H9 (cell line): ENCODE measurements around the gene SQOR. TPM values are rescaled to one million over a fixed set of nuclear protein-coding genes. Genes with fewer than 3 reads are reported as not detected.

Source experiments
- DNase-seq: peaks from one replicate; pipeline ENCODE4 v3.0.0-alpha.2; 2017
- H2AFZ ChIP-seq: one replicate; pipeline ENCODE4 v1.6.1; 2013; ENCODE audit warnings: mild to moderate bottlenecking, low read length, control low read depth, moderate library complexity
- H2AK5ac ChIP-seq: 2 replicates; pipeline ENCODE4 v1.6.1; 2013; ENCODE audit warnings: low read length, control low read depth, mixed read lengths; ENCODE audit not compliant: insufficient read length
- H2BK120ac ChIP-seq: one replicate; pipeline ENCODE4 v1.6.1; 2013; ENCODE audit warnings: low read depth, mild to moderate bottlenecking, low read length, control low read depth, inconsistent platforms; ENCODE audit not compliant: poor library complexity, severe bottlenecking
- H2BK12ac ChIP-seq: 2 replicates; pipeline ENCODE4 v1.6.1; 2013; ENCODE audit warnings: low read length, control low read depth, mixed read lengths, low read depth; ENCODE audit not compliant: insufficient read length
- H2BK15ac ChIP-seq: 2 replicates; pipeline ENCODE4 v1.6.1; 2013; ENCODE audit warnings: low read depth, low read length, control low read depth
- H2BK20ac ChIP-seq: one replicate; pipeline ENCODE4 v1.6.1; 2013; ENCODE audit warnings: low read depth, mild to moderate bottlenecking, low read length, control low read depth, inconsistent platforms; ENCODE audit not compliant: poor library complexity, severe bottlenecking
- H2BK5ac ChIP-seq: 2 replicates; pipeline ENCODE4 v1.6.1; 2013; ENCODE audit warnings: low read length, control low read depth, mixed read lengths; ENCODE audit not compliant: insufficient read length
- H3K14ac ChIP-seq: 2 replicates; pipeline ENCODE4 v1.6.1; 2013; ENCODE audit warnings: low read length, control low read depth; ENCODE audit not compliant: insufficient read depth
- H3K18ac ChIP-seq: 2 replicates; pipeline ENCODE4 v1.6.1; 2013; ENCODE audit warnings: low read depth, mild to moderate bottlenecking, mixed read lengths, low read length, control low read depth; ENCODE audit not compliant: insufficient read length
- H3K23ac ChIP-seq: 2 replicates; pipeline ENCODE4 v1.6.1; 2013; ENCODE audit warnings: low read length, control low read depth, mixed read lengths, low read depth; ENCODE audit not compliant: insufficient read length
- H3K23me2 ChIP-seq: 2 replicates; pipeline ENCODE4 v1.6.1; 2013; ENCODE audit warnings: low read depth, mild to moderate bottlenecking, mixed read lengths, low read length, control low read depth; ENCODE audit not compliant: insufficient read length, poor library complexity, severe bottlenecking
- H3K27ac ChIP-seq: 2 replicates; pipeline ENCODE4 v1.5.1; 2013; ENCODE audit warnings: low read length, control low read depth, mixed read lengths, low read depth; ENCODE audit not compliant: insufficient read length
- H3K27me3 ChIP-seq: 2 replicates; pipeline ENCODE4 v1.6.1; 2013; ENCODE audit warnings: low read length, control low read depth, inconsistent platforms; ENCODE audit not compliant: insufficient read depth
- H3K4ac ChIP-seq: 2 replicates; pipeline ENCODE4 v1.6.1; 2013; ENCODE audit warnings: low read depth, mild to moderate bottlenecking, control low read depth, inconsistent platforms, low read length, moderate library complexity
- H3K4me1 ChIP-seq: 2 replicates; pipeline ENCODE4 v1.6.1; 2013; ENCODE audit warnings: low read length, control low read depth, inconsistent platforms; ENCODE audit not compliant: insufficient read depth
- H3K4me2 ChIP-seq: 2 replicates; pipeline ENCODE4 v1.6.1; 2013; ENCODE audit warnings: low read length, control low read depth, mixed read lengths; ENCODE audit not compliant: insufficient read length, insufficient read depth
- H3K56ac ChIP-seq: 2 replicates; pipeline ENCODE4 v1.6.1; 2013; ENCODE audit warnings: low read depth, mild to moderate bottlenecking, mixed read lengths, low read length, control low read depth; ENCODE audit not compliant: insufficient read length
- H3K79me1 ChIP-seq: 2 replicates; pipeline ENCODE4 v1.6.1; 2013; ENCODE audit warnings: low read depth, mild to moderate bottlenecking, moderate library complexity, low read length, control low read depth, inconsistent platforms; ENCODE audit not compliant: insufficient read depth, poor library complexity, severe bottlenecking
- H3K79me2 ChIP-seq: 2 replicates; pipeline ENCODE4 v1.6.1; 2013; ENCODE audit warnings: low read length, control low read depth, inconsistent platforms; ENCODE audit not compliant: insufficient read depth
- H3K9ac ChIP-seq: 2 replicates; pipeline ENCODE4 v1.6.1; 2013; ENCODE audit warnings: low read length, control low read depth, mixed read lengths; ENCODE audit not compliant: insufficient read length; ENCODE audit errors: extremely low read depth
- H3K9me3 ChIP-seq: one replicate; pipeline ENCODE4 v1.6.1; 2013; ENCODE audit warnings: low read depth, low read length, inconsistent platforms; ENCODE audit not compliant: control insufficient read depth
- H3T11ph ChIP-seq: one replicate; pipeline ENCODE4 v1.6.1; 2013; ENCODE audit warnings: mild to moderate bottlenecking, low read length, control low read depth, inconsistent platforms
- H4K20me1 ChIP-seq: one replicate; pipeline ENCODE4 v1.6.1; 2013; ENCODE audit not compliant: control insufficient read depth, insufficient read length, insufficient read depth
- H4K5ac ChIP-seq: 2 replicates; pipeline ENCODE4 v1.6.1; 2013; ENCODE audit warnings: low read depth, mild to moderate bottlenecking, mixed read lengths, low read length, control low read depth; ENCODE audit not compliant: insufficient read length
- H4K8ac ChIP-seq: replicated peaks from 2 replicates; pipeline ENCODE4 v1.6.1; 2013; ENCODE audit warnings: low read length, control low read depth, mixed read lengths, low read depth; ENCODE audit not compliant: insufficient read length
- H4K91ac ChIP-seq: 2 replicates; pipeline ENCODE4 v1.6.1; 2013; ENCODE audit warnings: low read depth, mild to moderate bottlenecking, moderate library complexity, mixed read lengths, low read length, control low read depth; ENCODE audit not compliant: insufficient read length
- H3K27ac Mint-ChIP-seq, 3 experiments: 2 replicates in 2 of 3; 3 replicates in 1 of 3; pipeline ENCODE4 v1.8.0; 2020 to 2021; ENCODE audit warnings: mixed read lengths in 3 of 3, mild to moderate bottlenecking in 1 of 3, moderate library complexity in 1 of 3
- H3K27me3 Mint-ChIP-seq: 2 replicates; pipeline ENCODE4 v1.8.0; 2021; ENCODE audit warnings: low read depth, mild to moderate bottlenecking, moderate library complexity, mixed read lengths
- H3K36me3 Mint-ChIP-seq, 3 experiments: 2 replicates in 2 of 3; 3 replicates in 1 of 3; pipeline ENCODE4 v1.8.0; 2020 to 2021; ENCODE audit warnings: low read depth in 3 of 3, mixed read lengths in 3 of 3; ENCODE audit not compliant: insufficient read depth in 1 of 3
- H3K4me1 Mint-ChIP-seq, 2 experiments: 2 replicates each; pipeline ENCODE4 v1.8.0; 2020; ENCODE audit warnings: mixed read lengths in 2 of 2
- H3K4me3 Mint-ChIP-seq, 2 experiments: 2 replicates in 1 of 2; 3 replicates in 1 of 2; pipeline ENCODE4 v1.8.0; 2020 to 2021; ENCODE audit warnings: mild to moderate bottlenecking in 2 of 2, mixed read lengths in 2 of 2, moderate library complexity in 1 of 2
- H3K9me3 Mint-ChIP-seq, 2 experiments: 2 replicates in 1 of 2; 3 replicates in 1 of 2; pipeline ENCODE4 v1.8.0; 2020; ENCODE audit warnings: mild to moderate bottlenecking in 2 of 2, mixed read lengths in 2 of 2, moderate library complexity in 1 of 2
- CTCF ChIP-seq: fragments of 200-600 bp; sonication (generic); conservative IDR thresholded peaks from 3 replicates; pipeline ENCODE4 v1.8.0; 2021; ENCODE audit warnings: antibody characterized with exemption, mild to moderate bottlenecking
- WGBS: extraction: QIAGEN DNeasy Blood & Tissue Kit; methylation state at CpG from one replicate; pipeline ENCODE4 v1.1.7; 2013; ENCODE audit warnings: missing lambda C conversion rate, low lambda C conversion rate, mixed read lengths; ENCODE audit not compliant: insufficient read length; ENCODE audit errors: extremely low coverage; 5-methylcytosine and 5-hydroxymethylcytosine counted together
- total RNA-seq: library from RNA; stranded (reverse); gene quantifications from 2 replicates; pipeline ENCODE4 v1.2.1, GENCODE V29; 2021

SQOR gene
- total RNA-seq, 1 experiment from 2014 or later: 0.17 TPM

- Histone ChIP-seq H3K56ac (no peak overlapping the region), H3K23ac (no peak overlapping the region), H4K5ac (no peak overlapping the region), H2BK120ac (no peak overlapping the region), H3K18ac (no peak overlapping the region), H2BK15ac (no peak overlapping the region), H2BK5ac (no peak overlapping the region), H3K4ac (no peak overlapping the region), H3K27me3 (peaks cover 8% of the 10 kb centered on the region; the same call in 1 of the 2 replicates), H4K8ac (no peak overlapping the region), H3K23me2 (peaks cover 11% of the 10 kb centered on the region), H3K79me1 (no peaks in the 10 kb centered on the region), H3K79me2 (no peaks in the 10 kb centered on the region), H3K4me1 (no peaks in the 10 kb centered on the region), H2BK20ac (no peak overlapping the region), H2AK5ac (no peak overlapping the region), H3K14ac (no peak overlapping the region), H2AFZ (no peak overlapping the region), H2BK12ac (no peak overlapping the region), H3K9me3 (peaks cover 6% of the 10 kb centered on the region), H3K9ac (no peak overlapping the region), H4K20me1 (no peaks in the 10 kb centered on the region), H3K4me2 (no peak overlapping the region), H3K27ac (no peak overlapping the region), H4K91ac (no peak overlapping the region), H3T11ph (no peak overlapping the region)
- H3K4me3 Mint-ChIP-seq: no peak overlapping the region; a peak in 1 of 5 replicates
- H3K9me3 Mint-ChIP-seq: peaks cover 17 to 19% of the 10 kb centered on the region in 2 experiments
- no CpG with 5 or more reads among the region's 7 CpGs for WGBS
- TF ChIP-seq CTCF: no peak
- peaks cover 0 to 5% (median 4%) of the 10 kb centered on the region in 3 experiments; a peak in 5 of 7 replicates for H3K36me3 Mint-ChIP-seq
- no peak overlapping the region for H3K27ac Mint-ChIP-seq
- peaks cover 5% of the 10 kb centered on the region in 2 experiments for H3K4me1 Mint-ChIP-seq
- DNase-seq: no peak
- H3K27me3 Mint-ChIP-seq: peaks cover 68% of the 10 kb centered on the region
Measured at GRCh38 chr15:45630917-45631691, 3.7 kb upstream of the SQOR start.
